ENCODE measurements around the gene PPAT.

- TF ChIP-seq, protein P1, sequence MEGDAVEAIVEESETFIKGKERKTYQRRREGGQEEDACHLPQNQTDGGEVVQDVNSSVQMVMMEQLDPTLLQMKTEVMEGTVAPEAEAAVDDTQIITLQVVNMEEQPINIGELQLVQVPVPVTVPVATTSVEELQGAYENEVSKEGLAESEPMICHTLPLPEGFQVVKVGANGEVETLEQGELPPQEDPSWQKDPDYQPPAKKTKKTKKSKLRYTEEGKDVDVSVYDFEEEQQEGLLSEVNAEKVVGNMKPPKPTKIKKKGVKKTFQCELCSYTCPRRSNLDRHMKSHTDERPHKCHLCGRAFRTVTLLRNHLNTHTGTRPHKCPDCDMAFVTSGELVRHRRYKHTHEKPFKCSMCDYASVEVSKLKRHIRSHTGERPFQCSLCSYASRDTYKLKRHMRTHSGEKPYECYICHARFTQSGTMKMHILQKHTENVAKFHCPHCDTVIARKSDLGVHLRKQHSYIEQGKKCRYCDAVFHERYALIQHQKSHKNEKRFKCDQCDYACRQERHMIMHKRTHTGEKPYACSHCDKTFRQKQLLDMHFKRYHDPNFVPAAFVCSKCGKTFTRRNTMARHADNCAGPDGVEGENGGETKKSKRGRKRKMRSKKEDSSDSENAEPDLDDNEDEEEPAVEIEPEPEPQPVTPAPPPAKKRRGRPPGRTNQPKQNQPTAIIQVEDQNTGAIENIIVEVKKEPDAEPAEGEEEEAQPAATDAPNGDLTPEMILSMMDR (IDR thresholded peaks at IDR 0.05), result no peak
- no peak for TF ChIP-seq POLR2AphosphoS5 (IDR thresholded peaks at IDR 0.05)
- no peak for TF ChIP-seq EP300 (IDR thresholded peaks at IDR 0.05)
- no peak for TF ChIP-seq POLR2A (IDR thresholded peaks at IDR 0.05)
Observed at GRCh38 chr4:56444719-56445118, 9.3 kb upstream of the PPAT start.

Measured in gastroesophageal sphincter (tissue), 3 donors.